Naive thymus-derived CD4-positive, alpha-beta T cell (primary cell): ENCODE measurements around the gene PRKN. TPM values are rescaled to one million over a fixed set of nuclear protein-coding genes. Genes with fewer than 3 reads are reported as not detected.

Experiments
- ATAC-seq: fragments of 150-1000 bp; cut with Tn5 transposase; 2 replicates; pipeline ENCODE4 v1.10.0; 2021; ENCODE audit warnings: mild to moderate bottlenecking, moderate library complexity
- CTCF ChIA-PET: fragments of 350-600 bp; sonication (Branson Sonifier 250); formaldehyde crosslinking; loops from one replicate; lab custom pipeline; 2021; ENCODE audit warnings: antibody characterized with exemption; lab: Charles Lee
- POLR2A ChIA-PET: fragments of 350-600 bp; sonication (Branson Sonifier 250); formaldehyde crosslinking; loops from one replicate; lab custom pipeline; 2021; ENCODE audit warnings: antibody characterized with exemption, inconsistent platforms; lab: Charles Lee
- DNase-seq, 9 donors: peaks; one replicate each; pipeline versions ENCODE4 v3.0.0 to v3.0.0-alpha.2; 2020 to 2022; ENCODE audit warnings: mixed read lengths in 1 of 9
- H3K27ac ChIP-seq: one replicate; pipeline ENCODE4 v1.7.0; 2013; ENCODE audit warnings: mild to moderate bottlenecking, low read depth, low read length, moderate library complexity
- H3K27me3 ChIP-seq, 2 donors: one replicate each; pipeline ENCODE4 v1.7.0; 2013; ENCODE audit warnings: low read length in 2 of 2, mild to moderate bottlenecking in 2 of 2, moderate library complexity in 2 of 2; ENCODE audit not compliant: control insufficient read depth in 2 of 2, insufficient read depth in 2 of 2
- H3K36me3 ChIP-seq, 3 experiments: 1 replicate in 2 of 3; 2 replicates in 1 of 3; pipeline ENCODE4 v1.7.0; 2013; ENCODE audit warnings: low read length in 3 of 3, mild to moderate bottlenecking in 3 of 3, moderate library complexity in 1 of 3; ENCODE audit not compliant: insufficient read depth in 3 of 3, control insufficient read depth in 2 of 3
- H3K4me1 ChIP-seq, 2 donors: one replicate each; pipeline ENCODE4 v1.7.0; 2013; ENCODE audit warnings: low read length in 2 of 2, mild to moderate bottlenecking in 2 of 2, moderate library complexity in 1 of 2; ENCODE audit not compliant: control insufficient read depth in 2 of 2, insufficient read depth in 2 of 2
- H3K4me3 ChIP-seq: 2 replicates; pipeline ENCODE4 v1.7.0; 2013; ENCODE audit warnings: mild to moderate bottlenecking, low read length
- H3K9me3 ChIP-seq, 3 experiments: 1 replicate in 2 of 3; 2 replicates in 1 of 3; pipeline ENCODE4 v1.7.0; 2013; ENCODE audit warnings: low read length in 3 of 3; ENCODE audit not compliant: control insufficient read depth in 2 of 3
- H3K27ac Mint-ChIP-seq, 9 donors: one replicate each; pipeline ENCODE4 v1.8.0; 2020 to 2022; ENCODE audit warnings: mixed read lengths in 9 of 9, mild to moderate bottlenecking in 8 of 9, moderate library complexity in 5 of 9, inconsistent platforms in 2 of 9
- H3K27me3 Mint-ChIP-seq, 5 donors: one replicate each; pipeline ENCODE4 v1.8.0; 2021 to 2022; ENCODE audit warnings: mixed read lengths in 5 of 5, mild to moderate bottlenecking in 1 of 5
- H3K36me3 Mint-ChIP-seq, 5 donors: one replicate each; pipeline ENCODE4 v1.8.0; 2020 to 2022; ENCODE audit warnings: mixed read lengths in 5 of 5, mild to moderate bottlenecking in 3 of 5, inconsistent platforms in 1 of 5
- H3K4me1 Mint-ChIP-seq, 7 donors: one replicate each; pipeline ENCODE4 v1.8.0; 2020 to 2022; ENCODE audit warnings: mixed read lengths in 7 of 7, mild to moderate bottlenecking in 3 of 7, inconsistent platforms in 1 of 7
- H3K4me3 Mint-ChIP-seq, 10 donors: one replicate each; pipeline ENCODE4 v1.8.0; 2020 to 2022; ENCODE audit warnings: mild to moderate bottlenecking in 10 of 10, mixed read lengths in 10 of 10, moderate library complexity in 6 of 10, inconsistent platforms in 2 of 10
- H3K9me3 Mint-ChIP-seq, 11 donors: one replicate each; pipeline ENCODE4 v1.8.0; 2020 to 2022; ENCODE audit warnings: mixed read lengths in 11 of 11, mild to moderate bottlenecking in 4 of 11, inconsistent platforms in 1 of 11, moderate library complexity in 1 of 11
- intact Hi-C, 2 donors: fragments of 100-400 bp; cut with micrococcal nuclease; formaldehyde crosslinking; loops; one replicate each; pipeline ENCODE4 v1.15.1; 2023
- polyA plus RNA-seq, 2 donors: library from polyadenylated mRNA; unstranded; fragments of 300-500 nt; fragmentation: Illumina TruSeq; gene quantifications; one replicate each; pipeline ENCODE4 v1.2.3, GENCODE V29; 2021
- total RNA-seq, 6 experiments: library from RNA in 5 of 6; stranded (reverse) in 5 of 6; gene quantifications; 1 replicate in 5 of 6; 2 replicates in 1 of 6; pipeline ENCODE4 v1.2.3 and lab custom pipeline; 2021 to 2026

The PRKN gene
- total and polyA plus RNA-seq, 7 experiments from 2014 or later = 0.44 to 10.3 (median 8.1) TPM

DNA sequence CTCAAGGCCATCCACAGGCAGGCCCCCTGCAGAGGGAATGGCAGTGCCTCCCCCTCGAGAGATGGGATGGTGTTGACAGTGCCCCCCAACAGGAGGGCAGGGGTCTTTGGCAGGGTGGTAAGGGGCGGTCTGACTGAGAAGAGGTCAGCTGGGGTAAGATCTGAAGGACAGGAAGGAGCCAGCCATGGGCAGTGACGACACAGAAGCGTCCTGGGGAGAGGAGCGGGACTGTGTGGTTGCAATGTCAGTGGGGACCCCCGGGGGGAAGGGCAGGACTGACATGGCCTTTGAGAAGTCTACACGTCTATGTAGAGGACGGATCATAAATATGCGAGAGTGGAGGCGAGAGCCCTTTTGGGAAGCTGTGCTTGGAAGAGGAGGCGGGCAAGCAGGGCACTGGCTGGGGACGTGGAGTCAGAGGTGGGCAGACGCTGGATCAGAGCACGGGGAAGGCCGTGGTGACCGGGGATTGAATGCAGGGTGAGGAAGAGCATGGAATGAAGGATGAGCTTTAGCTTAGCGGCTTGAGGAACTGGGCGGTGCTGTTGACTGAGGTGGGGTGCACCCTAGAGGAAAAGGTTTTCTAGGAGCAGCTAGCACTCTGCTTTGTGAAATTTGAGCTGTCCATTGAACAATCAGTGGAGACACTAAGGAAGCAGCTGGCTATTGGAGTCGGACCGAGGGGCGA lies 1371.3 kb downstream of the PRKN start:
- peaks cover 0 to 23% (median 12%) of the 10 kb centered on the region in 5 donors for H3K36me3 Mint-ChIP-seq
- DNase-seq (no peak), ATAC-seq (peak; percentile 16)
- intact Hi-C loops = no loop called here
- POLR2A ChIA-PET = no interaction called here
- H3K9me3 Mint-ChIP-seq = peaks cover 0 to 4% (median 0%) of the 10 kb centered on the region in 11 donors
- no peaks in the 10 kb centered on the region for H3K4me1 ChIP-seq
- no peaks in the 10 kb centered on the region for H3K27me3 Mint-ChIP-seq
- peak overlapping the region in 1 of 10 donors; percentile 33 for H3K4me3 Mint-ChIP-seq
- no peak overlapping the region for H3K4me3 ChIP-seq
- H3K9me3 ChIP-seq = no peaks in the 10 kb centered on the region
- CTCF ChIA-PET = interaction anchor here (0.6 to 2.0 kb wide), 2 partner anchors 14 to 558 kb away, joined by 6 to 8 read pairs; no protein-coding TSS in a partner anchor
- H3K27ac Mint-ChIP-seq = no peak overlapping the region
- no peaks in the 10 kb centered on the region for H3K27me3 ChIP-seq
- no peak overlapping the region for H3K27ac ChIP-seq
- peaks cover 0 to 12% (median 0%) of the 10 kb centered on the region in 7 donors for H3K4me1 Mint-ChIP-seq
- no peaks in the 10 kb centered on the region for H3K36me3 ChIP-seq

DNA sequence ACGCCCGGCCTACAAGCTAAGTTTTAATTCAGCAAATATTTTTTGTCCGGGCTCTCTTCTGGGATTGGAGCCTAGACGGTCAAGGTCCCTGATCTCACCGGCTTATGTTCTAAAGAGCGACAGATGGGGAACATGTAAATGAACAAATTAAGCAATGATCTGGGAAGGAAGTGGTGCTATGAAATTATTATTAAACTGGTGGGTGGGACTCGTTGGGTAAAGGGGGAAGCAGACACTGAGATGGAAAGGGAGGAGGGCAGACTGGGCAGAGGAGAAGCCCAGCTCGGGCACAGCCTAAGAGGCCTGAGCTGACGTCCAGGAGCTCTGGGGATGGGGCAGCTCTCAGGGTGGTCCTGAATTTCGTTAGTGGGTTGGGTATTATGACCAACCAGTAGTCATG lies 1371.9 kb downstream of the PRKN start:
- intact Hi-C loops = no loop called here
- H3K27ac Mint-ChIP-seq = no peak overlapping the region
- H3K4me3 Mint-ChIP-seq = no peak overlapping the region
- H3K27ac ChIP-seq = no peak overlapping the region
- DNase-seq = no peak
- no peaks in the 10 kb centered on the region for H3K36me3 ChIP-seq
- CTCF ChIA-PET = interaction anchor here (2.0 kb wide), 1 partner anchor 15 kb away, joined by 6 read pairs; no protein-coding TSS in a partner anchor
- H3K36me3 Mint-ChIP-seq = peaks cover 0 to 19% (median 12%) of the 10 kb centered on the region in 5 donors
- H3K9me3 ChIP-seq = no peaks in the 10 kb centered on the region
- H3K4me1 Mint-ChIP-seq = peaks cover 0 to 12% (median 0%) of the 10 kb centered on the region in 7 donors
- H3K27me3 Mint-ChIP-seq = no peaks in the 10 kb centered on the region
- H3K4me1 ChIP-seq = no peaks in the 10 kb centered on the region
- ATAC-seq = peak; percentile 30
- POLR2A ChIA-PET = no interaction called here
- no peaks in the 10 kb centered on the region for H3K9me3 Mint-ChIP-seq
- no peaks in the 10 kb centered on the region for H3K27me3 ChIP-seq
- no peak overlapping the region for H3K4me3 ChIP-seq

DNA sequence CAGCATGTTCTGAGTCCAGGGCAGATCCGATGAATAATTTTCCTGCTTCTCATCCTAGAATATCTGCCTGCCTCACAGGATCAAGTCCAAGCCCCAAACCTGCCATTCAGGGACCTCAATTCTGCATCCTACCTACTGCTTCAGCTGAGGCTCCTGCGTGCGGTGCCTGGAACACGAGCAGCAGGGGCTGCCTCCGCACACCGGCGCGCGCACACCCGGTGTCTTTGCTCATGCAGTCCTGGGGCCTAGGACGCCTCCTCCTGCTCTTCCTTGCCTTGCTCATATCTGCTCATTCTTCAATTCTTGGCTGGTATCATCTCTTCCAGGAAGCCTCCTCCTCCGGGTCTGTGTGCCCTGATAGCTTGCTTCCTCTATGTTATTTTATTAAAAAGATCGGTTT lies 1372.6 kb downstream of the PRKN start:
- Mint-ChIP-seq H3K9me3 (no peaks in the 10 kb centered on the region), H3K27me3 (no peaks in the 10 kb centered on the region), H3K27ac (peak overlapping the region in 1 of 9 donors; percentile 54), H3K36me3 (peaks cover 0 to 14% (median 9%) of the 10 kb centered on the region in 5 donors), H3K4me3 (no peak overlapping the region), H3K4me1 (peaks cover 0 to 12% (median 0%) of the 10 kb centered on the region in 7 donors)
- H3K9me3 ChIP-seq = no peaks in the 10 kb centered on the region
- H3K4me3 ChIP-seq = no peak overlapping the region
- no peak for ATAC-seq
- no peak for DNase-seq
- intact Hi-C loops = no loop called here
- no peaks in the 10 kb centered on the region for H3K27me3 ChIP-seq
- H3K27ac ChIP-seq = no peak overlapping the region
- H3K4me1 ChIP-seq = no peaks in the 10 kb centered on the region
- POLR2A ChIA-PET = no interaction called here
- H3K36me3 ChIP-seq = no peaks in the 10 kb centered on the region
- CTCF ChIA-PET = interaction anchor here (2.0 kb wide), 1 partner anchor 16 kb away, joined by 6 read pairs; no protein-coding TSS in a partner anchor

DNA sequence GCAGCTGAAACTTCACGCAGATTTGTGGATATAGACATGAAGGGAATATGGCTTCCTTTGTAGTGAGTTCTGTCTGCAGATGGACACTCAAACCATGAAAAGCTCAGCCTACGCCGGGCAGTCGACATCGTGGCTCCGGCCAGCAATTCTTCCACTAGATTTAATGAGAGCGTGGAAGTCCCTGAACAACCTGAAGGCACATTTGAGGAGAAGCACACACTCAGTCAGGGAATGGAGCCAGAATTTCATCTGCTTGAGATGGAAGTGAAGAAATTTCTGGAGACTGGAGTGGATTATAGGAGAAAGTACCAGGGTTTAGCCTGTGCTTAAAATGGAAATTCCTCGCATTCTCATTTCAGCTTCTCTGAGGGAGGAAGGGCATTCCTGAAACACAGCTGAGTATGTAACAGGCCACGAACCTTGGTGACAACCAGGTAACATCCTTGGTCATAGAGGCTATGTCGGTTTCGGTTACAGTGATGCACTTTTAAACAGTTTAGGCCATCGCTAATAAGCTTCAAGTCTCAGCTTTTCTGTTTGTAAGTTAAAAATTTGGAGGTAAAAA lies 1373.2 kb downstream of the PRKN start:
- CTCF ChIA-PET = no interaction called here
- POLR2A ChIA-PET = no interaction called here
- peaks cover 0 to 8% (median 3%) of the 10 kb centered on the region in 5 donors for H3K36me3 Mint-ChIP-seq

DNA sequence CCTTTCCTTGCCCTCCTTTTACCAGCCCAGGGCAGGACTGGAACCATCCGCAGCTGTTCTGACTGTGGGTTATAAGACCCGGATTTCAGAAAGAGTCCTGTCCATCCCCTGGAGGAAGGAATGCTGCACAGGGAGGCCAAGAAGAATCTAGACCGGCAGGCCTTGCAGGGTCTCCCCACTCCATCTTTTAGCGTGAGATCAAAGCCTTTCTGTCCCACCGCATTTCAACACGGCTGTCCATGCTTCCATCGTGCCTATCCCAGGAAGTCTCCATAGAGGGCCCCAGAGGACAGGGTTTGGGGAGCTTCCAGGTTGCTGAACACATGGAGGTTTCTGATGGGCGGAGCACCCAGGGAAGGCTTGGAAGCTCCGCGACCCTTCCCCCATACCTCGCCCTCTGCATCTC lies 1374.4 kb downstream of the PRKN start:
- H3K4me3 Mint-ChIP-seq = no peak overlapping the region
- no peaks in the 10 kb centered on the region for H3K9me3 ChIP-seq
- POLR2A ChIA-PET = no interaction called here
- H3K27ac Mint-ChIP-seq = peak overlapping the region in 1 of 9 donors; percentile 20
- H3K27ac ChIP-seq = no peak overlapping the region
- intact Hi-C loops = no loop called here
- CTCF ChIA-PET = no interaction called here
- H3K27me3 ChIP-seq = no peaks in the 10 kb centered on the region
- no peaks in the 10 kb centered on the region for H3K9me3 Mint-ChIP-seq
- peaks cover 0 to 3% (median 0%) of the 10 kb centered on the region in 5 donors for H3K27me3 Mint-ChIP-seq
- no peak overlapping the region for H3K4me3 ChIP-seq
- H3K4me1 Mint-ChIP-seq = peaks cover 0 to 12% (median 0%) of the 10 kb centered on the region in 7 donors
- ATAC-seq = no peak
- DNase-seq = no peak
- H3K36me3 ChIP-seq = no peaks in the 10 kb centered on the region
- H3K4me1 ChIP-seq = no peaks in the 10 kb centered on the region
- peaks cover 0 to 8% (median 0%) of the 10 kb centered on the region in 5 donors for H3K36me3 Mint-ChIP-seq

More for the DNA sequence above, 1373.2 kb downstream of the PRKN start:
- Histone ChIP-seq H3K4me3 (no peak overlapping the region), H3K27me3 (no peaks in the 10 kb centered on the region), H3K36me3 (no peaks in the 10 kb centered on the region), H3K27ac (no peak overlapping the region), H3K9me3 (no peaks in the 10 kb centered on the region), H3K4me1 (no peaks in the 10 kb centered on the region)
- peaks cover 0 to 12% (median 0%) of the 10 kb centered on the region in 7 donors for H3K4me1 Mint-ChIP-seq
- no peaks in the 10 kb centered on the region for H3K9me3 Mint-ChIP-seq
- intact Hi-C loops = no loop called here
- no peak overlapping the region for H3K27ac Mint-ChIP-seq
- ATAC-seq (no peak), DNase-seq (no peak)
- no peak overlapping the region for H3K4me3 Mint-ChIP-seq
- H3K27me3 Mint-ChIP-seq = peaks cover 0 to 3% (median 0%) of the 10 kb centered on the region in 5 donors

DNA sequence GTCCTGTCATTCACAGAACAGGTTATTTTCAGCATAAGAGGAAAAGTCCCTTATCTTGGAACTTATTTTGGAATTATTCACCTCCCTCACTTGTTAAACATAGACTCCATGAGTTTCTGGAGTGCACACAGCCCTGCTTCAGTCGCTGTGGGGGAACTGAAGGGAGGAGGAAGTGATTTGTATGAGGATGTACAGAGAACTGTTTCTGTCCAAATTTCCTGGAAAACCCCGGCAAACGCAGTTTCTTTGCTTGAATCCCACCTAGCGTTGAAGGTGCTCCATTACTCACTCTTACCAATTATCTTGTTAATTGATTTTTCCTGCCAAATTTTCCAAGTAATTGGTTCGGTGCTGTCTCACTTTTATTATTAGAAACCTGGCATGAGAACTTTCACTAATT lies 1375.7 kb downstream of the PRKN start:
- Mint-ChIP-seq H3K4me1 (peaks cover 0 to 12% (median 0%) of the 10 kb centered on the region in 7 donors), H3K36me3 (peaks cover 0 to 8% (median 0%) of the 10 kb centered on the region in 5 donors), H3K27ac (no peak overlapping the region), H3K27me3 (peaks cover 0 to 3% (median 0%) of the 10 kb centered on the region in 5 donors), H3K4me3 (no peak overlapping the region), H3K9me3 (no peaks in the 10 kb centered on the region)
- ChIA-PET POLR2A (no interaction called here), CTCF (no interaction called here)
- intact Hi-C loops = no loop called here
- Histone ChIP-seq H3K4me1 (no peaks in the 10 kb centered on the region), H3K27ac (no peak overlapping the region), H3K9me3 (no peaks in the 10 kb centered on the region), H3K27me3 (no peaks in the 10 kb centered on the region), H3K4me3 (no peak overlapping the region), H3K36me3 (no peaks in the 10 kb centered on the region)
- DNase-seq (no peak), ATAC-seq (no peak)
